ENCODE data around the gene USP6NL.

DNA sequence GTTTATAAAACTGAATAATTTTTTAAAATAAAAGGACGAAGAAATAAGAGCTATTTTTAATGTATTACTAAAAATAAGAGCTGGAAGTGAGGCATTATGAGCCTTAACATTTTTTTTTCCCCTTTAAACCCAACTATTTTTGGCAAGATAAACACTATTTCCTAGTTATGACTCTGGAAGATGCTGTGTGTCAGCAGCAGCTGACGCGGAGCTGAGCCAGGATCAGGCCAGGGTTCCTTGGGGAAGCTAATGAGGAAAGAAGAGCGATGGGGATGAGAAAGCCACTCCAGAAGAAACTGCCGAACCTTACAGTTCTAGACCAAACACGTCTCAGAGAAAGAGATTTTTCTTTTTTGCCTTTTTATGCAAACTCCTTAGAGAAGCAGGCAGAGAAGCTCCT lies 85.9 kb downstream of the USP6NL start:
- no peak for TF ChIP-seq BRD4 (CRISPR knock-in tag; IDR thresholded peaks at IDR 0.05)
- TF ChIP-seq, protein P1, sequence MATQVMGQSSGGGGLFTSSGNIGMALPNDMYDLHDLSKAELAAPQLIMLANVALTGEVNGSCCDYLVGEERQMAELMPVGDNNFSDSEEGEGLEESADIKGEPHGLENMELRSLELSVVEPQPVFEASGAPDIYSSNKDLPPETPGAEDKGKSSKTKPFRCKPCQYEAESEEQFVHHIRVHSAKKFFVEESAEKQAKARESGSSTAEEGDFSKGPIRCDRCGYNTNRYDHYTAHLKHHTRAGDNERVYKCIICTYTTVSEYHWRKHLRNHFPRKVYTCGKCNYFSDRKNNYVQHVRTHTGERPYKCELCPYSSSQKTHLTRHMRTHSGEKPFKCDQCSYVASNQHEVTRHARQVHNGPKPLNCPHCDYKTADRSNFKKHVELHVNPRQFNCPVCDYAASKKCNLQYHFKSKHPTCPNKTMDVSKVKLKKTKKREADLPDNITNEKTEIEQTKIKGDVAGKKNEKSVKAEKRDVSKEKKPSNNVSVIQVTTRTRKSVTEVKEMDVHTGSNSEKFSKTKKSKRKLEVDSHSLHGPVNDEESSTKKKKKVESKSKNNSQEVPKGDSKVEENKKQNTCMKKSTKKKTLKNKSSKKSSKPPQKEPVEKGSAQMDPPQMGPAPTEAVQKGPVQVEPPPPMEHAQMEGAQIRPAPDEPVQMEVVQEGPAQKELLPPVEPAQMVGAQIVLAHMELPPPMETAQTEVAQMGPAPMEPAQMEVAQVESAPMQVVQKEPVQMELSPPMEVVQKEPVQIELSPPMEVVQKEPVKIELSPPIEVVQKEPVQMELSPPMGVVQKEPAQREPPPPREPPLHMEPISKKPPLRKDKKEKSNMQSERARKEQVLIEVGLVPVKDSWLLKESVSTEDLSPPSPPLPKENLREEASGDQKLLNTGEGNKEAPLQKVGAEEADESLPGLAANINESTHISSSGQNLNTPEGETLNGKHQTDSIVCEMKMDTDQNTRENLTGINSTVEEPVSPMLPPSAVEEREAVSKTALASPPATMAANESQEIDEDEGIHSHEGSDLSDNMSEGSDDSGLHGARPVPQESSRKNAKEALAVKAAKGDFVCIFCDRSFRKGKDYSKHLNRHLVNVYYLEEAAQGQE (IDR thresholded peaks at IDR 0.05; ENCODE audit: borderline replicate concordance in 1 of 2, low read depth in 1 of 2, low read length in 2 of 2), result no peak
- no peak for TF ChIP-seq ELF1 (CRISPR knock-in tag; IDR thresholded peaks at IDR 0.05)
- no peak for TF ChIP-seq EZH2 (conservative IDR thresholded peaks at IDR 0.05; ENCODE audit: low read depth, low read length)
- no peak for TF ChIP-seq POLR2A (IDR thresholded peaks at IDR 0.05; ENCODE audit: insufficient read depth in 1 of 2, low read depth in 2 of 2, low read length in 2 of 2)
- no peak for TF ChIP-seq RFXANK (CRISPR knock-in tag; IDR thresholded peaks at IDR 0.05)
- TF ChIP-seq, protein P2, sequence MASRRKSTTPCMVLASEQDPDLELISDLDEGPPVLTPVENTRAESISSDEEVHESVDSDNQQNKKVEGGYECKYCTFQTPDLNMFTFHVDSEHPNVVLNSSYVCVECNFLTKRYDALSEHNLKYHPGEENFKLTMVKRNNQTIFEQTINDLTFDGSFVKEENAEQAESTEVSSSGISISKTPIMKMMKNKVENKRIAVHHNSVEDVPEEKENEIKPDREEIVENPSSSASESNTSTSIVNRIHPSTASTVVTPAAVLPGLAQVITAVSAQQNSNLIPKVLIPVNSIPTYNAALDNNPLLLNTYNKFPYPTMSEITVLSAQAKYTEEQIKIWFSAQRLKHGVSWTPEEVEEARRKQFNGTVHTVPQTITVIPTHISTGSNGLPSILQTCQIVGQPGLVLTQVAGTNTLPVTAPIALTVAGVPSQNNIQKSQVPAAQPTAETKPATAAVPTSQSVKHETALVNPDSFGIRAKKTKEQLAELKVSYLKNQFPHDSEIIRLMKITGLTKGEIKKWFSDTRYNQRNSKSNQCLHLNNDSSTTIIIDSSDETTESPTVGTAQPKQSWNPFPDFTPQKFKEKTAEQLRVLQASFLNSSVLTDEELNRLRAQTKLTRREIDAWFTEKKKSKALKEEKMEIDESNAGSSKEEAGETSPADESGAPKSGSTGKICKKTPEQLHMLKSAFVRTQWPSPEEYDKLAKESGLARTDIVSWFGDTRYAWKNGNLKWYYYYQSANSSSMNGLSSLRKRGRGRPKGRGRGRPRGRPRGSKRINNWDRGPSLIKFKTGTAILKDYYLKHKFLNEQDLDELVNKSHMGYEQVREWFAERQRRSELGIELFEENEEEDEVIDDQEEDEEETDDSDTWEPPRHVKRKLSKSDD (CRISPR knock-in tag; IDR thresholded peaks at IDR 0.05; ENCODE audit: low read depth), result no peak
- no peak for TF ChIP-seq REXO4 (CRISPR knock-in tag; IDR thresholded peaks at IDR 0.05; ENCODE audit: borderline replicate concordance)
- no peak for TF ChIP-seq NFRKB (IDR thresholded peaks at IDR 0.05)
- no peak for TF ChIP-seq RNF2 (conservative IDR thresholded peaks at IDR 0.05; ENCODE audit: low read depth)
- no peak for TF ChIP-seq ZBTB42 (CRISPR knock-in tag; IDR thresholded peaks at IDR 0.05)
- no peak for TF ChIP-seq ZNF530 (CRISPR knock-in tag; IDR thresholded peaks at IDR 0.05; ENCODE audit: low read depth)
- TF ChIP-seq, protein P3, sequence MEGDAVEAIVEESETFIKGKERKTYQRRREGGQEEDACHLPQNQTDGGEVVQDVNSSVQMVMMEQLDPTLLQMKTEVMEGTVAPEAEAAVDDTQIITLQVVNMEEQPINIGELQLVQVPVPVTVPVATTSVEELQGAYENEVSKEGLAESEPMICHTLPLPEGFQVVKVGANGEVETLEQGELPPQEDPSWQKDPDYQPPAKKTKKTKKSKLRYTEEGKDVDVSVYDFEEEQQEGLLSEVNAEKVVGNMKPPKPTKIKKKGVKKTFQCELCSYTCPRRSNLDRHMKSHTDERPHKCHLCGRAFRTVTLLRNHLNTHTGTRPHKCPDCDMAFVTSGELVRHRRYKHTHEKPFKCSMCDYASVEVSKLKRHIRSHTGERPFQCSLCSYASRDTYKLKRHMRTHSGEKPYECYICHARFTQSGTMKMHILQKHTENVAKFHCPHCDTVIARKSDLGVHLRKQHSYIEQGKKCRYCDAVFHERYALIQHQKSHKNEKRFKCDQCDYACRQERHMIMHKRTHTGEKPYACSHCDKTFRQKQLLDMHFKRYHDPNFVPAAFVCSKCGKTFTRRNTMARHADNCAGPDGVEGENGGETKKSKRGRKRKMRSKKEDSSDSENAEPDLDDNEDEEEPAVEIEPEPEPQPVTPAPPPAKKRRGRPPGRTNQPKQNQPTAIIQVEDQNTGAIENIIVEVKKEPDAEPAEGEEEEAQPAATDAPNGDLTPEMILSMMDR (CRISPR knock-in tag; IDR thresholded peaks at IDR 0.05), result no peak

Data from HepG2 (cell line).